C4-2B (cell line): ENCODE measurements around the gene PVALEF.

Source experiments
- CTCF ChIP-seq: fragments of 450-650 bp; conservative IDR thresholded peaks from 2 replicates; pipeline ENCODE4 v1.5.1; 2017; ENCODE audit warnings: mild to moderate bottlenecking
- ZFX ChIP-seq: fragments of 450-650 bp; IDR thresholded peaks from 2 replicates; pipeline ENCODE4 v1.6.1; 2017

- TF ChIP-seq CTCF (no peak), ZFX (no peak)
Measured at GRCh38 chr17:81121841-81122733, 43.2 kb upstream of the PVALEF start.
